Activated CD8-positive, alpha-beta memory T cell treated with anti-CD3 and anti-CD28 coated beads for 48 hours (primary cell): ENCODE data around the gene EGLN2.
"Not testable (repeated sequence)": the region's sequence is repeated elsewhere in the genome, so short reads cannot be mapped to it uniquely, and the experiment has no call there.

ENCODE experiments used
- DNase-seq, 3 experiments: peaks; one replicate each; pipeline ENCODE4 v3.0.0-alpha.2; 2020; ENCODE audit warnings: low read depth in 2 of 3, low spot score in 2 of 3

Gene EGLN2

GRCh38 chr19:40842012-40842411 is 43.0 kb downstream of the EGLN2 start:
- not testable (repeated sequence) for DNase-seq

- not testable (repeated sequence) for DNase-seq
Measured at GRCh38 chr19:40842997-40843652, 44.1 kb downstream of the EGLN2 start.

DNA sequence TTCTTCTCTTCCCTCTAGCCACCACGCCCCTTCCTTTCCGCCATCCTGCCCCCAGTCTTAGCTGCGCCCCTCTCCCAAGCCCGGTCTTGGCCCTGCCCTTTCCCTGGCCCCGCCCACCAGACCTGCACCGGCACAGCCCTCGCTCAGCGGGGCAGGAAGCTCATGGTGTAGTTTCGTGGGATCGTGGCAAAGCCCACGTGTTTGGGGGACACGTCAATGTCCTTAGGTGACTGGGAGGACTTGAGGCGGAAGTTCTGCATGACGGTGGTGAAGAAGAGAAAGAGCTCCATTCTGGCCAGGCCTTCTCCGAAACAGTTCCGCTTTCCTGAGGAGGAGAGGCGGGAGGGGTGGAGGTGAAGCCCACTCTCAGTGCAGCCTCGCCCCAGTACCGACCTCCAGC is 44.7 kb downstream of the EGLN2 start:
- DNase-seq, result peak; percentile 36 to 49 (median 48)

DNA sequence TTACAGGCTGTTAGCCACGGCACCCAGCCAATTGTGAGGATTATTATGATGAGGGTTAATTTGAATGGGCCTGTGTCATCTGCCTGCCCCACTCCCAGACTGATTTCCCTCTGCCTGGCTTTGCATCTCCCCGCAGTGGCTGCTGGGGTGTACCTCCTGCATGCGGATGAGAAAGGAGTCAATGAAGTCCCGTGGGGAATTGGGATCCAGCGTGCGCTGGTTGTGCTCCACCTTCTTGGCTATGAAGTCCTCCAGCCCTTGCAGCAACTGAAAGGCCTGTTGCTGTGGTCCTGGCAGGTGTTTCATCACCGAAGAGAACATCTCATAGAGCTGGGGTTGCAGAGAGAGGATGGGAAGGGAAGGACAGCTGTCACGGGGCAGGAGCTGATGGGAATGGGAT is 47.7 kb downstream of the EGLN2 start:
- DNase-seq, result not testable (repeated sequence)

DNA sequence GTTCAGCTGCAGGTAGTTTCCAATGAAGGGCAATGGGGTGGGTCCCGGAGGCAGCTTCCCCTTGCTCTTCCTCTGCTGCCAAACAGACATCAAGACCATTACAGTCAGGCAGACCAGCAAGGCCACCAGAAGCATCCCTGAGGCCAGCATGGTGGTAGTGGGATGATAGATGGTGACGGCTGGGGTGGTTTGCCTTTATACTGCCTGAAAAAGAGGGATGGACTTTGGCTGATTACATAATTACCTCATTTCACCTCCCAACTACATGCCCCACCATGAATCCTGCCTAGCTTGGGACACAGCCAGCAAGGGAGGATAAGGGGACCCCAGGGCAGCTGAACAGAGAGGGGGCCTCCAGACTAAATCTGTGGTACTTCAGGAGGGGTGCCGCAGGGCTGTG is 51.3 kb downstream of the EGLN2 start, which contains the start of gene CYP2A6:
Gene CYP2A6 (minus strand): TSS at position 171 of the 400 bp plus-strand sequence. CDS start 21 bp downstream, at position 150.
- DNase-seq, result not testable (repeated sequence)

DNA sequence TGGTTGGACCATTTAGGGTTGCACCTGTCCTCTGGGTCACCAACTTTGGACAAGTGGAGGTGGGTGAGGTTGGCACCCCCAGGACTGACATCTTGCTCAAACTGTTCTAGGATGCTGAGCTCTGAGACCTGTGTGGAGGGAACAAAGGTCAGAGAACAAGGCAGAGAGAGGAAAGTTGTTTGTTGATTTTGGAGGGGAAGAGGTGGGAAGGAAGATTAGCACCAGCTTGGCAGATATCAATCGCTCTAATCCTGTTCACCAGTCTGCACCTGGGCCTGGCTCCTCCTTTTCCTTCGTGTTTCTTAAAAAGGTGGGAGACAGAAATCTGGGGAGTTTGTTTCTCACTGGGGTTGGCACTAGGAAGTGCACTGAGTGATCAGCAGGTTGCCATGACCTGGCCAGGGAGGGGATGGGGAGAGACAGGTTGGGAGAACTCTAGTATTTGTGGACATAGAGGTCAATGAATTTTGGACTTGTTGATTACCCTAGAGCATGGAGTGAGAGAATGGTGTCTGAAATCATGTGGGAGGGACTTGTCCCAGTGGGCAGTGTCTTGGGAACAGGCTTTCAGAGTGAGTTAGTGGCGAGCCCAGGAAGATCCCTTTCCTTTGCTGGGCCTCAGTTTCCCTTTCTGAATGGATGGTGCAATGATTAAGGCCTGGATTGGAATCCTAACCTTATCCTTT is 53.6 kb downstream of the EGLN2 start:
- DNase-seq, result not testable (repeated sequence)
